Measurements from ENCODE around the gene SCFD1. TPM values are rescaled to one million over a fixed set of nuclear protein-coding genes. Genes with fewer than 3 reads are reported as not detected.
A peak's percentile ranks its signal among the peaks of the same experiment; 100 is the strongest.
"Not testable (repeated sequence)": the region's sequence is repeated elsewhere in the genome, so short reads cannot be mapped to it uniquely, and the experiment has no call there.

SCFD1 gene, protein sequence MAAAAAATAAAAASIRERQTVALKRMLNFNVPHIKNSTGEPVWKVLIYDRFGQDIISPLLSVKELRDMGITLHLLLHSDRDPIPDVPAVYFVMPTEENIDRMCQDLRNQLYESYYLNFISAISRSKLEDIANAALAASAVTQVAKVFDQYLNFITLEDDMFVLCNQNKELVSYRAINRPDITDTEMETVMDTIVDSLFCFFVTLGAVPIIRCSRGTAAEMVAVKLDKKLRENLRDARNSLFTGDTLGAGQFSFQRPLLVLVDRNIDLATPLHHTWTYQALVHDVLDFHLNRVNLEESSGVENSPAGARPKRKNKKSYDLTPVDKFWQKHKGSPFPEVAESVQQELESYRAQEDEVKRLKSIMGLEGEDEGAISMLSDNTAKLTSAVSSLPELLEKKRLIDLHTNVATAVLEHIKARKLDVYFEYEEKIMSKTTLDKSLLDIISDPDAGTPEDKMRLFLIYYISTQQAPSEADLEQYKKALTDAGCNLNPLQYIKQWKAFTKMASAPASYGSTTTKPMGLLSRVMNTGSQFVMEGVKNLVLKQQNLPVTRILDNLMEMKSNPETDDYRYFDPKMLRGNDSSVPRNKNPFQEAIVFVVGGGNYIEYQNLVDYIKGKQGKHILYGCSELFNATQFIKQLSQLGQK
- 100 to 1,000 TPM in 1 of 4 donors, 10 to 100 TPM in 3; 86.8 to 101 (median 91.5) TPM for polyA plus RNA-seq (ENCODE audit: insufficient read length in 4 of 4)

- peak; percentile 87 to 89 (median 89) for DNase-seq (ENCODE audit: low read depth in 4 of 4, low spot score in 3 of 4)
Observed at GRCh38 chr14:30621940-30622830, at the start of gene SCFD1. Gene SCFD1 (plus strand): TSS chr14:30622319. CDS start chr14:30622339, 20 bp downstream.

DNA sequence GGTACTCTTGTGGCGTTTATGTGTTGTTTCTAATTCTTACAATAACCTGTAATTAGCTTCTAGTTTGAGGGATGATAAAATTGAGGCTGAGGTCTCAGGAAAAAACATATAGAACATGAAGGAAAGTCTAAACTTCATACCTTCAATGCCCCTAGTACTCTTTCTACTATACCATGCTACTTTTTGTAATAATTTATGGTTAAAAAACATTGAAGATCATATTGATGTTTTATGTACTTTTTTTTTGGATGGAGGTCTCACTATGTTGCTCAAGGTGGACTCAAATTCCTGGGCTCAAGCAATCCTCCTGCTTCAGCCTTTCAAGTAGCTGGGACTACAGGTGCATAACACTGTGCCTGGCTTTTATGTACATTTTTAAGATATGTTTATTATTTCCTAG, 49.3 kb upstream of the SCFD1 start:
- no peak for DNase-seq (ENCODE audit: low read depth in 4 of 4, low spot score in 3 of 4)

DNA sequence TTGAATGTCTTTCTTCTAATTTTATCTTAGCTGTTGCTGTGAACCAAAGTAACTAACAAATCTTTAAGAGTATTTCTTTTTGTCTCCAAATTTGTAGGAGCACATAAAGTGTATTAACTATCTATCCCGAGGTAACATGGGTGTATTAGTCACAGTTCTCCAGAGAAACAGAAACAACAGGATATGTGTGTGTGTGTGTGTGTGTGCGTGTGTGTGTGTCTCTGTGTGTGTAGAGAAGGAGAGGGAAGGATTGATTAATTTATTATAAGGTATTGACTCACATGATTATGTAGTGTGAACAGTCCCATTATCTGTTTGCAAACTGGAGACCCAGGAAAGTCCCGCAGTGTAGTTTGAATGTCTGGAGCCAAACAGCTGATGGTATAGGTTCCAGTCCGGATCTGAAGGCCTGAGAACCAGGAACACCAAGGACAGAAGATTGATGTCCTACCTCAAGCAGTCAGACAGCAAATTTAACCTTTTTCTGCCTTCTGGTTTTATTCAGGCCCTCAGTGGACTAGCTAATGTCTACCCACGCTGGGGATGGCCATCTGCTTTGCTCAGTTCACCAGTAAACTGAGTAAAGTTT, 48.8 kb upstream of the SCFD1 start:
- no peak for DNase-seq (ENCODE audit: low read depth in 4 of 4, low spot score in 3 of 4)

DNA sequence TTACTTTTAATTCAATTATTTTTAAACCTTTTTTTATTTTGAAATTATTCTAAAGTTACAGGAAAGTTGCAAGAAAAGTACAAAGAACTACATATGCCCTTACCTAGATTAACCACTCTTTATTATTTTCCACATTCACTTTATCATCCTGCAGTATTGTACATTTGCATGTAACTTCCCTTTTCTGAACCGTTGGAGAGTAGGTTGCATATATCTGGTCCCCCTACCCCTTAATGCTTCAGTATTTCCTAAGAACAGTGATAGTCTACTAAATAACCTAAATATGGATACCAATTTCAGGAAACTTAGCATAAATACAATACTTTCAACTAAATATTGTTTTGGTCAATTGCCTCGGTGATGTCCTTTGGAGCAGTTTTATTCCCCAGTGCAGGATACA, 48.2 kb upstream of the SCFD1 start:
- no peak for DNase-seq (ENCODE audit: low read depth in 4 of 4, low spot score in 3 of 4)

DNA sequence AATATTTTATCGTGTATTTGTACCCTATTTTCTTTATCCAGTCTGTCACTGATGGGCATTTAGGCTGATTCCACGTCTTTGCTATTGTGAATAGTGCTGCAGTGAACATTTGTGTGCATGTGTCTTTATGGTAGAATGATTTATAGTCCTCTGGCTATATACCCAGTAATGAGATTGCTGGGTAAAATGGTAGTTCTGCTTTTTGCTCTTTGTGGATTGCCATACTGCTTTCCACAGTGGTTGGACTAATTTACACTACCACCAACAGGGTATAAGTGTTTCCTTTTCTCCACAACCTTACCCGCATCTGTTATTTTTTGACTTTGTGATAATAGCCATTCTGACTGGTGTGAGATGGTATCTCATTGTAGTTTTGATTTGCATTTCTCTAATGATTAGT, 47.3 kb upstream of the SCFD1 start:
- DNase-seq (ENCODE audit: low read depth in 4 of 4, low spot score in 3 of 4), result not testable (repeated sequence)

DNA sequence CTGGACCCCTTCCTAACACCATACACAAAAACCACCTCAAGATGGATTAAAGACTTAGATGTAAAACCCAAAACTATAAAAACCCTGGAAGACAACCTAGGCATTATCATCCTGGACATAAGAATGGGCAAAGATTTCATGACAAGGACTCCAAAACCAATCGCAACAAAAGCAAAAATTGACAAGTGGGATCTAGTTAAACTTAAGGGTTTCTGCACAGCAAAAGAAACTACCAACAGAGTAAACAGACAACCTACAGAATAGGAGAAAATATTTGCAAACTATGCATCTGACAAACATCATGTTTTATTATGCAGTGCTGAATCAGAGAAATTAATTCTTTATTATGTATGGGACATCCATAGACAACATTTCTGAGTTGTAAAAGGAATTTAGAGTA, 45.8 kb upstream of the SCFD1 start:
- DNase-seq (ENCODE audit: low read depth in 4 of 4, low spot score in 3 of 4), result not testable (repeated sequence)

- no peak for DNase-seq (ENCODE audit: low read depth in 4 of 4, low spot score in 3 of 4)
Observed at GRCh38 chr14:30580616-30581282, 41.4 kb upstream of the SCFD1 start.

DNA sequence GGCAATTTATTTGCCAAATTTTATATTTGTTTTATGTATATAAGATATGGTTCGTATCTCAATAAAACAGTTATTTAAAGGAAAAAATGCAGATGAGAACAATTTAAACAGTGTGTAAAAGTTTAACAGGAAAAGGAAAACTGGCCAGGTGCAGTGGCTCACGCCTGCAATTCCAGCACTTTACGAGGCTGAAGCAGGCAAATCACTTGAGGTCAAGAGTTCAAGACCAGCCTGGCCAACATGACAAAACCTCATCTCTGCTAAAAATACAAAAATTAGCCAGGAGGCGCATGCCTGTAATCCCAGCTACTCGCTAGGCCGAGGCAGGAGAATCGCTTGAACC, 40.9 kb upstream of the SCFD1 start:
- DNase-seq (ENCODE audit: low read depth in 4 of 4, low spot score in 3 of 4), result no peak

DNA sequence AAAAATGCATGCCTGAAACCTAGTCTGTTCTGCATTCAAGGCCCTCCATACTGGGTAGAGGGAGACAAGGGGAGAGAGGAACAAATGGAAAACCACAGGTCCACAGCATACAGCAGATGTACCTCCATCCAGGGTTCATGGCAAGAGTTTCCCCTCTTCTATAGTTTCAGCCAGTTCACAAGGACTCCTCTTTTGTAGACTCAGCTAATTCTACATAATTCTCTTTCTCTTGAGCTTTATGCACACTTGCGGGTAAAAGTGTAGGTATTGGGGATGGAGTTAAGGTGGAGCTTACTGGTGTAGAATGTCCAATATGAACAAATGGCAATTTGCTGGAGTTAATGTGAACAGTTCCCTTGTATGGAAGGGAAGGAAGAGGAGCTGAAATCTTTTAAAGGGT, 39.7 kb upstream of the SCFD1 start:
- no peak for DNase-seq (ENCODE audit: low read depth in 4 of 4, low spot score in 3 of 4)

GRCh38 chr14:30584058-30584630, 38.0 kb upstream of the SCFD1 start:
- DNase-seq (ENCODE audit: low read depth in 4 of 4, low spot score in 3 of 4), result no peak

DNA sequence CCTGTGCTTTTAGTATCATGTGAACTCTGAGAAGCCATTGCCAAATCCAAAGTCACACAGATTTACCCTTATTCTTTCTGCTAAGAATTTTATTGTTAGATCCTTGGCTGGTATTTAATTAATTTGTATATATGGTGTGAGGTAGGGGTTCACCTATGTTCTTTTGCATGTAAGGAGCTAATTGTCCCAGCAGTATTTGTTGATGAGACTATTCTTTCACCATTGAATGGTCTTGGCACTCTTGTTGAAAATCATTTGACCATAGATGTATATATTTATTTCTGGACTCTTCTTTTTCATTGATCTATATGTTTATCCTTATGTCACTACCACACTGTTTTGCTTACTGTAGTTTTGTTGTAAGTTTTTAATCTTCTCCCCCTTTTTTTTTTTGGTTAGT, 36.9 kb upstream of the SCFD1 start:
- DNase-seq (ENCODE audit: low read depth in 4 of 4, low spot score in 3 of 4), result no peak

DNA sequence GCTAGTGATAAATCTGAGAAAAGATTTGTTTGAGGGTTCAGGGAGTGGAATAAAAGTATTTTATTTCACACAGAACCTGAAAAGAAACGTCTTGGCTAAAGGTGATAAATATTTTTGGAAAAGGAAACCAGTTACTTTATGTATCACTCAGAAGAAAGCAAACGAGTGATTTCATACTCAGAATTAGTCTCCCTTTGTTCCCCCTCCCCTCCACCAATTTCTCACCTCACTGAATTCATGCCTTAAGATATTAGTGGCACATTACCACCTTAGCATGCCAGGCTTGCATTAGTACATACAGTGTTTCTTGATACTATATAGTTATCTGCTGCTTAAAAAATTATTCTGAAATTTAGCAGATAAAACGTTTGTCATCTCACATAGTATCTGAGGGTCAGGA, 35.0 kb upstream of the SCFD1 start:
- DNase-seq (ENCODE audit: low read depth in 4 of 4, low spot score in 3 of 4), result no peak

DNA sequence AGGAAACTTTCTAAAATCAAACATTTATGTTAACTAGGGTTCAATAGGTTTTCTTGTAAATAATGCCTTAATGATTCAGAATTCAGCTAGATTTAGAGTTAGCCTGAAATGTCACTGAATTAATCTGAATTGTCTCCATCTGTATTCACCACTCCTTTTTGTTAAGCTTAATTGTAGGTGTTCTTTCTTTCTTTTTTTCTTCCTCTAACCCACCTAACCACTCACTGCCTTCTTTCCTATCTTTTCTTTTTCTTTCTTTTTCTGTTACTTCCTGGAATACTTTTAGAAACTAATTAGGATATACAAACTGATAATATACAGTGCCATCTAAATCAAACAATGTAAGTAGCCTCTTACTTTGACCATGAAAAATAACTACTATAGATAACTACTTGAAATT, 33.2 kb upstream of the SCFD1 start:
- no peak for DNase-seq (ENCODE audit: low read depth in 4 of 4, low spot score in 3 of 4)

DNA sequence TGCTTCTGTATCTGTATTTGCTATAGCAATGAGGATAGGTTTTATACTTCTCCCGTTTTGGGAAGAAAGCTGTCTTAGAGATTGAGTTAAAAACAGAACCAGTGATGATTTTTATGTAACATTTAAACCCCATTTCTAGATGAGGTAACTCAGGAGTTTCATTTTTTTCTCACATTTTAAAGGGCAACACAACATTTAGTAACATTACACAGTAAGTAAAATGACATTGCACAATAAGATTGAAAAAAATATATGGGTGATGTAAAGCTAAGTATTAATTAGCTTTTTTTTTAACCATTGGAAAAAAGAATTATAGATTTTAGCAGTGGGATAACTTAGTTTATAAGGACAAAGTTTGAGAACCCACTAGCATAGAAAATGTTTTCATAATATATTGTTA, 25.2 kb upstream of the SCFD1 start:
- DNase-seq (ENCODE audit: low read depth in 4 of 4, low spot score in 3 of 4), result no peak

- no peak for DNase-seq (ENCODE audit: low read depth in 4 of 4, low spot score in 3 of 4)
Observed at GRCh38 chr14:30597504-30597903, 24.6 kb upstream of the SCFD1 start.

DNA sequence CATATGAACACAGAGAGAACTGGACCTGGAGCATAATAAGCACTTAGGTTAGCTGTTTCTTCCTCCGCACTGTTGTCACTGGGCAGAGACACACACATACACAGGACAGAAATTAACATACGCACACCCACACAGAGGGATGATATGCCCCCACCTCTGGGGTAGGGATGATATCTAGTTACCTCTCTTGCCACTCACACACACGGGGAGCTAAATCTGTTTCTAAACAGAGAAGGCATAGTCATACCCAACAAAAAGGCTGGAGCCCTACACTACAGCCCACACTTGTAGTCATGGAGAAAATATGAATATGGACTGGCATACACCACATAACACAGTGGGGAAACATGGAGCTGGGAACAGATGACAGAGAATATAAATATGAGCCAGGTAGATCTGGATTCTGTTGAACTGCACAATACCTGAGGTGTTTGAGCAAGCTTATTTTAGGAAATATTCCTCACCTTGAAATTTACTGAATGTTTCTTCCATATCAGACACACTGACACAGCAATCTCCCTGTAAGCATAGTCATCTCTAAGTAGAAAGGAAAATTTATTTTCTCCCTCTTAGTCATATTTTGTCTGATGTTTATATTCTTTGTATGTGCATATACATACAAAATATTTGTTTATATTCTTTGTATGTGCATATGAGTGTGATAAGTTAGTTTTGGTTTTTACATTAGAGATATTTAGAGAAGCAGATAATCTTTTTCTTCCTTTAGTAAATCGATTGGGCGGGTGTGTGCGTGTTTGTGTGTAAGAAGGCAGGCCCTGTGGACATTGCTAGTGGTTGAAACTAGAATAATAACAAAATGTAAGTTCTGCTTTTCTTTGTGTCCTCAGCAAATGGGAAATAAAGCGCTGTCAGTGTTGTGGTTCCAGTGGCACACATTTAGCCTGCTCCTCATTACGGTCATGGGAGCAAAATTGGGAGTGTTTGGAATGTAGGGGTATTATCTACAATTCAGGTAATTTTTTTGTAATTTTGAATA, 20.9 kb upstream of the SCFD1 start:
- no peak for DNase-seq (ENCODE audit: low read depth in 4 of 4, low spot score in 3 of 4)

DNA sequence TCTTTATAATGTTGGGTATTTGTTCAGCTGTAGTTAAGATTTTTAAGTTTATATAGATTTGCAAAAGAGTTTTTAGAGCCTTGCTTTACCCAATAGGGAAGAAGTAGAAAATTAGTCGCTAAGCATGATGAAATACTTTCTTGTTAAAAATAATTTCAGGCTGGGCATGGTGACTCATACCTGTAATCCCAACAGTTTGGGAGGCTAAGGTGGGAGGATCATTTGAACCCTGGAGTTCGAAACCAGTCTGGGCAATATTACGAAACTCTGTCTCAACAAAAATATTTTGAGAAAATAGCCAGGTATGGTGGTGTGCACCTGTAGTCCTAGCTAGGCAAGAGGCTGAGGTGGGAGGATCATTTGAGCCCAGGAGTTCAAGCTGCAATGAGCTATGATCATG, 18.7 kb upstream of the SCFD1 start:
- DNase-seq (ENCODE audit: low read depth in 4 of 4, low spot score in 3 of 4), result no peak

DNA sequence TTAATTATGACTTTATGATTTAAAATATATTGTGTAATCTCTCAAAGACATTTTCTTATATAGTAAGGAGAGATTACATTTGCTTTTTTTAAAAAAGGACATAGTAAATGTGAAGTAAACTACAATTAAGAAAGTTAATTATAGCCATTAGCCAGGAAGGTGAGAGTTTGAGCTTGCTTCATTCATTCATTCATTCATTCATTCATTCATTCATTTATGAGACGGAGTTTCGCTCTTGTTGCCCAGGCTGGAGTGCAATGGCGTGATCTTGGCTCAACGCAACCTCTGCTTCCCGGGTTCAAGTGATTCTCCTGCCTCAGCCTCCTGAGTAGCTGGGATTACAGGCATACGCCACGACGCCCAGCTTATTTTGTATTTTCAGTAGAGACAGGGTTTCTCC, 17.4 kb upstream of the SCFD1 start:
- DNase-seq (ENCODE audit: low read depth in 4 of 4, low spot score in 3 of 4), result not testable (repeated sequence)

All from right renal pelvis (tissue), 4 donors.